ENCODE results near the gene ELOVL6. TPM values are rescaled to one million over a fixed set of nuclear protein-coding genes. Genes with fewer than 3 reads are reported as not detected.

The ELOVL6 gene
- total and polyA plus RNA-seq, 4 donors, result 19.5 to 38.8 (median 37.5) TPM

GRCh38 chr4:109996526-109996925, 201.9 kb downstream of the ELOVL6 start:
- 42% methylated on average over 3 of the region's 3 CpGs for WGBS
- Histone ChIP-seq H3K36me3 (ENCODE audit: control insufficient read depth in 4 of 4, insufficient read depth in 3 of 4, low read depth in 1 of 4, low read length in 3 of 4) (no peaks in the 10 kb centered on the region), H3K9ac (ENCODE audit: low read depth in 1 of 2, low read length in 2 of 2) (no peak overlapping the region), H3K4me1 (ENCODE audit: control insufficient read depth in 4 of 4, insufficient read depth in 4 of 4, low read length in 3 of 4) (peaks cover 0 to 10% (median 5%) of the 10 kb centered on the region in 4 donors), H3K4me3 (ENCODE audit: low read depth in 1 of 3, low read length in 3 of 3) (no peak overlapping the region), H3K9me3 (ENCODE audit: control insufficient read depth in 4 of 4, low read length in 3 of 4) (no peaks in the 10 kb centered on the region), H3K27ac (ENCODE audit: low read depth in 1 of 2, low read length in 2 of 2) (no peak overlapping the region), H3K27me3 (ENCODE audit: control insufficient read depth in 4 of 4, insufficient read depth in 4 of 4, low read length in 3 of 4) (no peaks in the 10 kb centered on the region)
- no peak for TF ChIP-seq EGR1 (IDR thresholded peaks at IDR 0.05; ENCODE audit: low read depth in 2 of 2)
- TF ChIP-seq, protein P1, sequence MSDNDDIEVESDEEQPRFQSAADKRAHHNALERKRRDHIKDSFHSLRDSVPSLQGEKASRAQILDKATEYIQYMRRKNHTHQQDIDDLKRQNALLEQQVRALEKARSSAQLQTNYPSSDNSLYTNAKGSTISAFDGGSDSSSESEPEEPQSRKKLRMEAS (IDR thresholded peaks at IDR 0.05), result no peak
- TF ChIP-seq CTCF (IDR thresholded peaks at IDR 0.05; ENCODE audit: low read depth, low read length, missing input control), result no peak
- TF ChIP-seq REST (IDR thresholded peaks at IDR 0.05), result no peak
- TF ChIP-seq, protein P2, sequence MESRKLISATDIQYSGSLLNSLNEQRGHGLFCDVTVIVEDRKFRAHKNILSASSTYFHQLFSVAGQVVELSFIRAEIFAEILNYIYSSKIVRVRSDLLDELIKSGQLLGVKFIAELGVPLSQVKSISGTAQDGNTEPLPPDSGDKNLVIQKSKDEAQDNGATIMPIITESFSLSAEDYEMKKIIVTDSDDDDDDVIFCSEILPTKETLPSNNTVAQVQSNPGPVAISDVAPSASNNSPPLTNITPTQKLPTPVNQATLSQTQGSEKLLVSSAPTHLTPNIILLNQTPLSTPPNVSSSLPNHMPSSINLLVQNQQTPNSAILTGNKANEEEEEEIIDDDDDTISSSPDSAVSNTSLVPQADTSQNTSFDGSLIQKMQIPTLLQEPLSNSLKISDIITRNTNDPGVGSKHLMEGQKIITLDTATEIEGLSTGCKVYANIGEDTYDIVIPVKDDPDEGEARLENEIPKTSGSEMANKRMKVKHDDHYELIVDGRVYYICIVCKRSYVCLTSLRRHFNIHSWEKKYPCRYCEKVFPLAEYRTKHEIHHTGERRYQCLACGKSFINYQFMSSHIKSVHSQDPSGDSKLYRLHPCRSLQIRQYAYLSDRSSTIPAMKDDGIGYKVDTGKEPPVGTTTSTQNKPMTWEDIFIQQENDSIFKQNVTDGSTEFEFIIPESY (IDR thresholded peaks at IDR 0.05), result no peak
- no peak for TF ChIP-seq NR2F2 (IDR thresholded peaks at IDR 0.05)
- TF ChIP-seq GABPA (IDR thresholded peaks at IDR 0.05 in 1 of 2, conservative IDR thresholded peaks at IDR 0.05 in 1 of 2), result no peak
- TF ChIP-seq SP1 (IDR thresholded peaks at IDR 0.05), result no peak
- TF ChIP-seq ATF3 (IDR thresholded peaks at IDR 0.05), result no peak
- TF ChIP-seq FOXA2 (IDR thresholded peaks at IDR 0.05), result no peak
- no peak for TF ChIP-seq TAF1 (conservative IDR thresholded peaks at IDR 0.05)
- TF ChIP-seq JUND (IDR thresholded peaks at IDR 0.05), result no peak
- TF ChIP-seq FOXA1 (IDR thresholded peaks at IDR 0.05), result no peak
- TF ChIP-seq YY1 (IDR thresholded peaks at IDR 0.05), result no peak
- no peak for TF ChIP-seq HNF4G (IDR thresholded peaks at IDR 0.05)
- no peak for TF ChIP-seq RAD21 (IDR thresholded peaks at IDR 0.05)
- no peak for DNase-seq (ENCODE audit: low spot score)
